KBM-7 (cell line): ENCODE data around the gene AP1M1.

Experiments
- DNase-seq: peaks from one replicate; pipeline ENCODE4 v3.0.0-alpha.2; 2015
- in situ Hi-C: fragments of 300-500 bp; cut with MboI; formaldehyde crosslinking; loops from 2 replicates; pipeline ENCODE4 v1.14.3; 2020; ENCODE audit warnings: low sequenced_read_pairs, low pct_unique_long_range_greater_than_20kb, mixed read lengths

Gene AP1M1

DNA sequence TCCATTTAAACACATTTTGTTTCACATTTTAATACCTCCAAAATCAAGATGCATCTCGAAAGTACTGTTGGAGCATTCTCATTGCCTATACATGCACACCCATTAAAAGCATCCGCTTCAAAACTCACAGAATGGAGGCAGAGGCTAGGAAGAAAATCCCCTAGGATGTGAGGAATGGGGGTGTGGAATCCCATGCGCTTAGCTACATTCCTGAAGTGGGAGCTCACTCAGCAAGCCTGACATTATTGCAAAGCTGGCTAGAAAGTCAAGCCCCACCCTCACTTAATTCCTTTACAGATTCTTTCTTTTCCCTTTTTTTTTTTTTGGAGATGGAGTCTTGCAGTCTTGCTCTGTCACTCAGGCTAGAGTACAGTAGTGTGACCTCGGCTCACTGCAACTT, 17.1 kb upstream of the AP1M1 start:
- no peak for DNase-seq
- in situ Hi-C loops: loop anchor here (25.0 kb wide), 1 partner anchor 543 kb away; the partner anchor contains the start of gene CYP4F3

DNA sequence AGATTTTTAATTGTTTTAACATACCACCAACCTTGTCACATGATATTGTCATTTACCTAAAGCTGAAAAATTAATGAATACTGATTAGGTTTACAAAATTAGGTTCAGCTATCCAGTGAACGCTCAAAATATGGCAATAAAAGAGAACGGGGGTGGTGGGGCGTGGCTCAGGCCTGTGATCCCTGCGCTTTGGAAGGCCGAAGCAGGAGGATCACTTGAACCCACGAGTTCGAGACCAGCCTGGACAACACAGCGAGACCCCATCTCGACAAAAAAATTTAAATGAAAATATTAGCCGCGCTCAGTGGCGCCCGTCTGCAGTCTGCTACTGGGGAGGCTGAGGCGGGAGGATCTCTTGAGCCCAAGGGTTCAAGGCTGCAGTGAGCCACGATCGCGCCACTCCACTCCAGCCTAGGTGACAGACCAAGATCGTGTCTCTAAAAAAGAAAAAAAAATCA, 13.0 kb upstream of the AP1M1 start:
- in situ Hi-C loops: loop anchor here (25.0 kb wide), 1 partner anchor 547 kb away; the partner anchor contains the start of gene CYP4F3
- DNase-seq: no peak

DNA sequence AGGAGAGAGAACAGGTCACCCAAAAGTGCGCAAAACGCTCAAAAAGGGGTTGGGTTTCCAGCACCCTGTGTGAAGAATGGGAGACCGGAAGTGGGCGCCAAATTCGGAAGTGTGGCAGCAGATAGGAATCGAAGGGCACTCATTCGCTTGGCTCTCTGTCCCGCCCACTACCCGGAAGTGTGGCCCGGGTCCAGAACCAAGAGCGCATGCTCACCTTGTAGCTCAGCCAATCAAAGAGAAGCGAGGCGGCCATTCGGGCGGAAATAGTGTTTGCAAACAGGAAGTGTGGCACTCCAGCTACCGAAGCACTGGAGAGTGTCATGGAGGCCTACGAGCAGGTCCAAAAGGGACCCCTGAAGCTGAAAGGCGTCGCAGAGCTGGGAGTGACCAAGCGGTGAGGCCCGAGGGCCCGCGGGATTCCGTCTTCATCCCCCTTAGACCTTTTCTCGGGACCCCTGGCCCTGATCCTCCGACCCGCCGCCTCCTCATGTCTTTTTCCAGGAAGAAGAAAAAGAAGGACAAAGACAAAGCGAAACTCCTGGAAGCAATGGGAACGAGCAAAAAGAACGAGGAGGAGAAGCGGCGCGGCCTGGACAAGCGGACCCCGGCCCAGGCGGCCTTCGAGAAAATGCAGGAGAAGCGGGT, 12.5 kb upstream of the AP1M1 start, which contains the start of gene FAM32A:
Gene FAM32A, plus strand, starts transcription at position 288 of the 645 bp plus-strand sequence. Its CDS starts 33 bp downstream, at position 321.
- in situ Hi-C loops: loop anchor here (25.0 kb wide), 1 partner anchor 548 kb away; the partner anchor contains the start of gene CYP4F3
- peak; percentile 99 for DNase-seq

DNA sequence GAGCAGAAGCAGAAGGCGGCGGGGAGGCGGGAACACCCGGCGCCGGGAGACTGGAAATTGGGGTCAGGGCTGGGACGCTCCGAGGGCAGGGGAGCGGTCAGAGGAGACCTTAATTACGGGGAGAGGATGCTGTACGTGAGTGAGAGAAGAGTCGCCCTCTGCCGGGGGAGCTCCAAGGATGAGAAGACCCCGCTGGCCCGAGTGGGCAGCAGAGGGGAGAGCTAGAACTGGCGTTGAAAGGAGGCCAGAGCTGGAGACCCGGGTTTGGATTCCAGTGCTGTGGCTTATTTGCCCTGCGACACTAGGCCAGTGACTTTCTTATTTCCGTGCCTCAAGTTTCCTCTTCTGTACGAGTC, 12.0 kb upstream of the AP1M1 start:
- in situ Hi-C loops: loop anchor here (25.0 kb wide), 1 partner anchor 548 kb away; the partner anchor contains the start of gene CYP4F3
- peak; percentile 63 for DNase-seq

- DNase-seq: no peak
- in situ Hi-C loops: loop anchor here (25.0 kb wide), 1 partner anchor 551 kb away; the partner anchor contains the start of gene CYP4F3
These were observed 9.2 kb upstream of the AP1M1 start for GRCh38 chr19:16188521-16188920.

- no peak for DNase-seq
- in situ Hi-C loops: loop anchor here (25.0 kb wide), 1 partner anchor 553 kb away; the partner anchor contains the start of gene CYP4F3
These were observed 7.5 kb upstream of the AP1M1 start for GRCh38 chr19:16190198-16190597.

GRCh38 chr19:16190736-16191135, 7.0 kb upstream of the AP1M1 start:
- in situ Hi-C loops: loop anchor here (25.0 kb wide), 1 partner anchor 553 kb away; the partner anchor contains the start of gene CYP4F3
- no peak for DNase-seq

DNA sequence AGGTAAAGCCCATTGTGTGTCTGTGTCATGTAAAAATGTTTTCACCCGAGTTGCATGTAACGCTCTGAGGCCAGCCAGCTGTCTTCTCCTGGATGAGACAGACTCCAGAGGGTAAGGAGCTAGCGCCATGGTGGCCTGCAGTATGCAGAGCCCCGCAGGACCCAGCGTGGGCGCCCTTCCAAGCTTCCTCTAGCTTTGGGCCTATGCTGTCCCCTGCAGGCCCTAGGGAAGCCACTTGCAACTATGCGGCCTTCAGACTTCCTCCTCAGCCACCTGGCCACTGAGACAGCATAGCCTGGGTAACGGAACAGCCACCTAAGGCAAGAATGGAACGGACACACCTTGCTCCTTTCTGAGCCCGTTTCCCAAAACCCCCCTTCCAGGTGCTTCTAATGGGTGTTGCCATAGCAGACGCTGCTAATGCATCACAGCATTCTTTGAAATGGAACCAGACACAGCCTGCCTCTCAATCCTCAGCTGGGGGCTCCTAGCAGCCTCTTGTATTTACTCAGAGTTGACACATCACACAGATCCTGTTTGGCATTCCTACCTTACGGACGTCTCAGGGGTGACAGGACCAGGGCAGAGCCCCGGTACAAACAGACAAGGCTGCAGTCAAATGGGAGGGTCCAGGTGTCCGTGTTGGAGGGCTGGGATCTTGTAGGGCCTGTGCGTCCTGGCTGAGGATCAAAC, 6.3 kb upstream of the AP1M1 start:
- in situ Hi-C loops: loop anchor here (25.0 kb wide), 1 partner anchor 554 kb away; the partner anchor contains the start of gene CYP4F3
- DNase-seq: no peak

DNA sequence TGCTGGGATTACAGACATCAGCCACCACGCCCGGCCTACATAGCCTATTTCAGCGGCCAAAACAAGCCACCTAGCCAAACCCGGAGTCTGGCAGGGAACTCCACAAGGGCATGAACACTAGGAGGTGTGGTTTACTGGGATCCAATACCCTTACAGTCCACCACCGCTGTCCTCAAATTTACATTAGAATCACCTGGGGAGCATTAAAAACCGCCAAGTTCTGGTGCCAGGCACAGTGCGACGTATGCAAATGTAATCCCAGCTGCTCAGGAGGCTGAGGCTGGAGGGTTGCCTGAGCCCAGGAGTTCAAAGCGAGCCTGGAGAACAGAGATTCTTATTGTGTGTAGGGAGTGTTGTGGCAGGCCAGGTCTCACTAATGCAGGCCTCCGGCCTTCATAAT, 4.2 kb upstream of the AP1M1 start:
- in situ Hi-C loops: loop anchor here (25.0 kb wide), 1 partner anchor 556 kb away; the partner anchor contains the start of gene CYP4F3
- DNase-seq: no peak

- DNase-seq: no peak
- in situ Hi-C loops: loop anchor here (25.0 kb wide), 1 partner anchor 560 kb away; the partner anchor contains the start of gene CYP4F3
These were observed 506 bp upstream of the AP1M1 start for GRCh38 chr19:16197188-16197621.

- DNase-seq: no peak
- in situ Hi-C loops: loop anchor here (25.0 kb wide), 1 partner anchor 561 kb away; the partner anchor contains the start of gene CYP4F3
These were observed 600 bp downstream of the AP1M1 start for GRCh38 chr19:16198370-16198651.

DNA sequence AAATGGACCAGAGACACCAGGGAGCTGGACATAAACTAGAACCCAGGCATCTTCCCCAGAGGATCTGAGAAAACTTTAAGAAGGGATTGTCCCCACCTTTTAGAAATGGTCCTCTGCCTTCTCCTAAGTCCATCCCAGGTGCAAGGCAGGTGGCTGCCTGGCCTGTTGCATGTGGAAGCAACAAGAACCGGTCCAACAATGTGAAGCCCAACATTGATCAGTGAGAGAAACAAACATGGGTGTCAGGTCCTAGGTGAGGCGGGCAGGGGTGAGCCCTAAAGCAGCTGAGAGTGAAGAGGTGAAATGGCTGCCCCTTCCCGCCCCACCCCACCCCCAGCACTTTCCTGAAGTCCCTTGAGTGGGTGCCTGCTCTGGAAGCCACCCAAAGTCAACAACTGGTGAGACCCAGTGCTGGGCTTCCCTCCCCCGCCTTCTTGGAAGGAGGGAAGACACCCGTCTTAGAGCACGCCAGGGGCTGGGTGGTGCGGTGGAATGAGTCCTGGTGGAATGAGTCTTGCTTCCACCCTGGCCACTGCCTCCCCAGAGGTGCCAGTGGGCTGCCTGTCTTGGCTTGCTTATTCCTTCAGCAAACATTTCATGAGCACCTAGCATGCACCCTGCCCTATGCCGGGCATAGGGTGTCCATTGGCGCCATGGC, 1.7 kb downstream of the AP1M1 start:
- in situ Hi-C loops: loop anchor here (25.0 kb wide), 1 partner anchor 562 kb away; the partner anchor contains the start of gene CYP4F3
- DNase-seq: no peak

GRCh38 chr19:16200038-16201010, 2.6 kb downstream of the AP1M1 start:
- in situ Hi-C loops: no loop called here
- peak; percentile 29 for DNase-seq

DNA sequence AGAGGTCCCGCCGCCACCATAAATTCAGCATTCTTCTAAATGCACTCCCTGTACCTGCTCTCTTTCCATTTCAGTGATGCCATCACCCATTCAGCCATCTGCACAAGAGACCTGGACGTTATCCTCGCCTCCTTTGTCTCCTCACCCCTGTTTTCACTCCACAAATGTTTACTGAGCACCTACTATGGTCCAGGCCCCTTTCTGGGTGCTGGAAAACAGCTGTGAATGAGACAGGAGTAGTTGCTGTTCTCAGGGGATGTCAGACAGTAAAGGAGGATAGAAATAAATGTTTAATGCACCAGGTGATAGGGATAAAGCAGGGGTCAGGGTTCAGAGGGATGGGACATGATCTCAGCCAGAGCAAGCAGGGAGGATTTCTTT, 3.3 kb downstream of the AP1M1 start:
- in situ Hi-C loops: no loop called here
- no peak for DNase-seq

GRCh38 chr19:16202320-16203255, 4.9 kb downstream of the AP1M1 start:
- no peak for DNase-seq
- in situ Hi-C loops: no loop called here

- in situ Hi-C loops: no loop called here
- DNase-seq: no peak
These were observed 5.7 kb downstream of the AP1M1 start for GRCh38 chr19:16203256-16204004.

- in situ Hi-C loops: no loop called here
- DNase-seq: no peak
These were observed 6.2 kb downstream of the AP1M1 start for GRCh38 chr19:16204005-16204294.
